NK-92 (cell line): Measurements from ENCODE around the gene ASB4.
"Not testable (repeated sequence)": the region's sequence is repeated elsewhere in the genome, so short reads cannot be mapped to it uniquely, and the experiment has no call there.

Experiments
- DNase-seq: peaks from one replicate; lab custom pipeline; 2025; ENCODE audit not compliant: unreplicated experiment; lab: John Stamatoyannopoulos, UW

The ASB4 gene

GRCh38 chr7:95550546-95550945 is 64.8 kb downstream of the ASB4 start:
- no peak for DNase-seq

- not testable (repeated sequence) for DNase-seq
These were observed 66.5 kb downstream of the ASB4 start for GRCh38 chr7:95552010-95552926.

DNA sequence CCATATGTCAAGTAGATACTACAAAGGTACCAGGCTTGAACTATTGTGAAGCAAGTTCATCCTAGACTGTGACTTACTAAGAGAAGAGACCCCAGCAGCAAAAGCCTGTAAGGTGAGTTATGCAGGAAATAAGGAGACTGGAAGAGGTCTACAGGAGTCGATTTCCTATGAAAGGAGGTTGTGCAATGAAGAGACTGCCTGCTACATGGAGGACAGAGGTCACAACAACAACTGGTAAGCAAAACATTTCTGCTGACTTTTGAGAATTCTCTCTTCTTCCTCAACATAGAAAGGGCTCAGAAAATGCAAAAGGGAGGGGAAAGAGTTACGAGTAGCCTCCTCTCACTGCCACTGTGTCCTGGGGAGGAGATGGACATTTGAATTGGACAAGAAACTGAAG is 68.2 kb downstream of the ASB4 start:
- no peak for DNase-seq

- DNase-seq, result no peak
These were observed 71.0 kb downstream of the ASB4 start for GRCh38 chr7:95556777-95557176.

- no peak for DNase-seq
These were observed 73.1 kb downstream of the ASB4 start for GRCh38 chr7:95558864-95559263.

DNA sequence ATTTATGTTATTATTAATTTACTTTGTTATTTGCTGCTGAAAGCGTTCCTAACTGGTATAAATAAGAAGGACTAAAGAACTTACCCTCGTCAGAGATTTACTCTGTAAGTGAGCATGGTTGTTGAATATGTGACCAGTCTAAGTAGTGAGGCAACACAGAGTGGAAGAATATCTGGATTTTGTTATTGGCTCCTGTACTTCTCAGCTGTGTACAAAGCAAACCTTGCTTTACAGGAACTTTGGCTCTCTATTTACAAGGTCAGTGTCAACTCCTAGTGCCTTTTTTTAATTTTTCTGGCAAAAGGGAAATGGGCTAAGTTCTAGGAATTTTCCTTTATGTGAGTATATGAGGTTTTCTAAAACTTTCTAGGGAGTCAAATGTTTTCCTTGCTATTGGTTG is 74.9 kb downstream of the ASB4 start:
- DNase-seq, result no peak

DNA sequence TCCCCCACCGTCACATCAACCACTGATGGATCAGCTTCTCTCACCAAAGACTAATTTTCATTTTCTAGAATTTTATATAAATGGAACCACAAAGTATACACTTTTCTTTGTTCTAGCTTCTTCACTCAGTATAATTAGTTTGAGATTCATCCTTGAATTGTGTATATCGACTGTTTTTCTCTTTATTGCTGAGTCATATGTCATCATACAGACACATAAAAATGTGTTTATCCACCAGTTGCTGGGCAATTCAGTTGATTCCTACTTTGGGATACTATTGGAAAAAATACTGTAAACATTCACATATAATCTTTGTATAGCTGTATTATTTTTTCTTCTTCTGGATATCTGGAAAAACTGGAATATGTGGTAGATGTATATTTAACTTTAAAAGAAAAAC is 84.0 kb downstream of the ASB4 start:
- no peak for DNase-seq

- DNase-seq, result no peak
These were observed 91.4 kb downstream of the ASB4 start for GRCh38 chr7:95577137-95577536.

DNA sequence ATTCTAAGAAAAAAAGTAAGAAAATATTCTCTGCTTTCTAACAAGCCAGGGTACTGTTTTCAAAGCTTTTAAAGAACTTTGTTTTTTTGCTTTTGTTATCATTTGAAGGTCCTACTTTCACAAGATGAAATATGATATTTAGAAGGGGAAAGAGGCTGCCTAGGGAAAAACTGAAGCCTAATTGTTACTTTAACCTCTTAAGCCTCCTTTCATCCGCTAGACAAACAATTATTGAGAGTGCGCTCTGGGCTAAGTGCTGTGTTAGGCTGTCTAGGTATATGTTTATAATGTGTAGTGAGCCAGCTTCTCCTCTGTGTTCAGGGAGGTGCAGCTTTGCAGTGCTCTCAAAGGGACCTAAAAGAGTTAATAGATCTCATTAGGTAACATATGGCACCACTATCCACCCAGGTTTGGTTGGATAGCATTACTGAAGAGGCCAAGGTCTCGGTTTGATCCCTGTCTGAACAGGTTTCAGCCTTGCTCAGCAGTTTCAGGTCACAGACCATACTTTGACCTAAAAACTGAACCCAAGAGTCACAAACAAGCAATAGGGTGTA is 92.6 kb downstream of the ASB4 start:
- no peak for DNase-seq

DNA sequence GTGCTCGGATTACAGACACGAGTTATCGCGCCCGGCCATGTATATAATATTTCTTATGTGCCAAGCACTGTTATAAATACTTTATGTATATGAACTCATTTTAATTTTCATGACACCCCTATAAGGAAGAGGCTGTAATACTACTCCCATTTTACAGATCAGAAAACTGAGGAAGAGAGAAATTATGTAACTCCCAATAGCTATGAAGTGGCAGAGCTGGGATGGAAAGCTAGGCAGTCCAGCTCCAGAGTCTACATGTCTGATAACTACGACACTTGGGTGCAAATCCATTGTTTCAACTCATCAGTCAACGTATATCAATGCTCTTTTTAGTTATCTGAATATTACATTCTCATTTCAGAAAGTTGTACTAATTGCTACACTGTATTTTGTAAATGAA is 93.6 kb downstream of the ASB4 start:
- no peak for DNase-seq

DNA sequence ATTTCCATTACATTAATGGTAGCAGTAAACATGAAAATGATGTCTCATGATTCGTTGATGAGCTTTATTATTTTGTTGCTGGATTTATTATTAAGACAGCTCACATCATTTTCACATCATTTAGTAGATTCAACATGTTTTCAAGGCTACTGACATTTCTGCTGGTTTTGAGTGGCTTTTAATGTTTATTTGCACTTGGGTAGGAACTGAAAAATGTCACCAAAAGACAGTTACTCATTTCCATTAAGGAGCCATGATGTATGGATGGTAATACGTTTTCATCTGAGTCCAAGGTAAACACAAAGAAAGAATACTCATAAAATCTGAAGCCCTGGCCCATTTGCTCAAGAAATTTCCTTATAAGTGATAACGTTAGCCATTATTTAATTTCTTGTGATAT is 95.7 kb downstream of the ASB4 start:
- no peak for DNase-seq

- DNase-seq, result no peak
These were observed 97.0 kb downstream of the ASB4 start for GRCh38 chr7:95582578-95583293.

DNA sequence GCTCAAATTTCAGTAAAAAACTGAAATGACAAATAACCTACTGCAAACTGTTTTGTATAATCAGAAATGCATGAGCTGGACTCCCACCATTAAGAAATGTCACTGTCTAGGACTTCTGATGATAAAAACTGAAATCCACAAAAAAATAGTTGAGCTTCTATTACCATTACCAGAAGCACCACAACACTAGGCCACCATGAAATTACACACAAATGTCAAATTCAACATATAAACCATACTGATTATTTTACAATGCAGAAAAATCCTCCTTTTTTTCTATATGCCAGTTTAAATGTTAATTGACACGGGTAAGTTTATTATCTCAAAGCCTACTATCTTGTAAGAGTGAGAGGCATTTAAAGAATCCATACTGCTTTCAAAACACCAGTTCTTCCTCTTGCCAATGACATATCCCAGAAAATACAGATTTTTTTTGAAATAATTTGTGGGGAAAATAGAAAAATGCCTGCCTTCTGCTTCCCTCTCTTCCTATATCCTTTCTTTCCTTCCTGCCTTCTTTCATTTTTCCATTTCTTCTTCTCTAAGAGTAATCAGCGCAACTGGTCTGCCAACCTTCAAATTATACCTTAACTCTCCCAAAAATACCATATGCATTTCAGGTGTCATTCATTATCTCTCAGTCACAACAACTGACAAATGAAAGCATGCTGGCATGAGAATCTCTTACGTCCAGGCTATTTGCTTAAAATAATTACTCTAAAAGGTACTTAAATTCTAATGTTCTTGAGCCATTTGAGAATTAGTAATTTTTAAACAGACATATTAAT is 98.3 kb downstream of the ASB4 start:
- DNase-seq, result no peak

DNA sequence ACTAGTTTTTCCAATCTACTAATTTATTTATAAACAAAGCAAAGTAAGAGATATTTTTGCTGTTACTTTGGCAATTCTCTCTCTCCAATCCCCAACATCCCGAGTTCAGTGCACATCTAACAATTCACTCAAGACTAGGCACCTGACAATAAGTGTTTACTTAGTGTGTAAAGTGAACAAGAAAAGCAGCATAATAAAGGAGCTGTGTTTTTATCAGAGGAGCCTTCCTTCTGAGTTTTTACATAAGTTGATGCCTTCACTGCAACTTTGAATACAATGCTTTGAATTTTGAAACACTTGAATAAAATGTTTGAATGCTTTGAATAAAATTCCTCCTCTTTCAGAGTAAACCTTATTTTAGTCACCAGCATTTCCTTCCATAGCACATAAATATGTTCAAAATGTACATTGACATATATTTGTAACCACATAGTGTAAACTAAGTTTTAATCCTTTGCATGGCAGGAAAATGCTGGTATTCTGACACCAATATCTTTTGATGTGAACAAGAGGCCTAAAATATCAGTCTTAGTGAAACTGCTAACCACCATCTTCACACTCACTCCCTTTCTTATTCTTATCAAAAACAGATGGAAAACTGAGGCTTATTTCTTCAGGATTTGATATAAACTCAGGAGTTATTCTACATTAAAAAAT is 99.2 kb downstream of the ASB4 start:
- no peak for DNase-seq

DNA sequence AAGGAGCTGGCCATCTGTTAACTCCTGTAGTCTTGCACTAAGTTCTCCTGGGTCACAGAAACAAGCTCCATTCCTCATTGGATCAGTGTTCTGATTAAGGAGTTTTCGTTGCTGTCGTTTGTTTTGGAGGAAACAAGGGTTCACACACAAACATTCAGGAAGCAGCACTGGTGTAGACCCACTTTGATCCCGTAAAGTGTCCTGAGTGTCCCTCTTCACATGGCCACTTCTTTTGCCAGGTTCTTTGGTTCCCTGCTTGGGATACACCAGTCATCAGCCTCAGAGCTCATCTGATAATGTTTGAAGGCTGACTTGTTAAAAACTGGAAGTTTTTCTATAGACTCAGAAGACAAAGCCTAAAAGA is 99.7 kb downstream of the ASB4 start:
- no peak for DNase-seq

- no peak for DNase-seq
These were observed 101.2 kb downstream of the ASB4 start for GRCh38 chr7:95586951-95587301.

DNA sequence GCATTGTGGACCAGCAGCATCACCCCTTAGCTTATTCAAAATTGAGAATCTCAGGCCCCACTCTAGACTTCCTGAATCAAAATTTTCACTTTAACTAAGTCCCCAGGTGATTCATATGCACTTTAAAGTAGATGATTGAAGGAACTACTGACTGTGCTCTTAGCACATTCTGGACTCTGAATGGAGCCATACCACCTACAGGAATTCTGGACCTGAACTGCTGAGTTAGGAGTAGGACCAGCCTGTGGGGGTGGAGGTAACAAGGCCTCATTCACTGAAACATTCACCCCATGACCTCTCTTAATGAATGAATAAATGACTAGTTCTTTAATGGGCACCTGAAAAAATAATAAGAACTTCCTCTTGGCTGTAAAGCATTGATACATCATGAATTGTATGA is 103.3 kb downstream of the ASB4 start:
- no peak for DNase-seq

DNA sequence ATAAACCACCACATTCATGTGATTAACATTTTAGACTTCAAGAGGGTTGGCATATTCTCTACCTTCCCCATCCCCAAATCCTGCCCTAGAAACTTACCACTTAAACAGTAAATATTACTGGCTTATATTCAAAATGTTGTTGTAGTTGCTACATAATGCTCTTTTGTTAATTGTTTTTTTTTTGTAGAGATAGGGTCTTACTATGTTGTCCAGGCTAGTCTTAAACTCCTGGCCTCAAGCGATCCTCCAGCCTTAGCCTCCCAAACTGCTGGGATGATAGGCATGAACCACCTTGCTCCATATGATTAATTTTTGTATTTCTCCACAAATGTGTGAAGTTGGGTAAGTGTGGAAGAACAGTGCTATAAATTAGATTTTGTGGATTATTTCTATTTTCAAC is 104.0 kb downstream of the ASB4 start:
- DNase-seq, result no peak
